Mesothelial cell of epicardium (in vitro differentiated cells): ENCODE data around the gene TMEM223. TPM values are rescaled to one million over a fixed set of nuclear protein-coding genes. Genes with fewer than 3 reads are reported as not detected.

Experiments
- DNase-seq, 2 experiments: peaks; one replicate each; pipeline ENCODE4 v3.0.0; 2021; ENCODE audit warnings: low spot score in 2 of 2; ENCODE audit not compliant: unreplicated experiment in 2 of 2
- H3K27ac Mint-ChIP-seq: 2 replicates; pipeline ENCODE4 v1.8.0; 2021; ENCODE audit warnings: mixed read lengths
- H3K27me3 Mint-ChIP-seq: 2 replicates; pipeline ENCODE4 v1.8.0; 2021; ENCODE audit warnings: low read depth, mixed read lengths
- H3K36me3 Mint-ChIP-seq: 2 replicates; pipeline ENCODE4 v1.8.0; 2021; ENCODE audit warnings: mixed read lengths
- H3K4me1 Mint-ChIP-seq: 2 replicates; pipeline ENCODE4 v1.8.0; 2021; ENCODE audit warnings: mixed read lengths
- H3K4me3 Mint-ChIP-seq: 2 replicates; pipeline ENCODE4 v1.8.0; 2021; ENCODE audit warnings: mild to moderate bottlenecking, moderate library complexity, mixed read lengths
- H3K9me3 Mint-ChIP-seq: 2 replicates; pipeline ENCODE4 v1.8.0; 2021; ENCODE audit warnings: mixed read lengths
- CTCF ChIP-seq: fragments of 200-600 bp; sonication (generic); IDR thresholded peaks from one replicate; pipeline ENCODE4 v1.5.0; 2021; ENCODE audit warnings: antibody characterized with exemption; ENCODE audit not compliant: unreplicated experiment
- total RNA-seq: library from RNA; stranded (reverse); gene quantifications from 3 replicates; pipeline ENCODE4 v1.2.1, GENCODE V29; 2021

Gene TMEM223
- total RNA-seq, 1 donor from 2014 or later = 17.4 TPM

GRCh38 chr11:62811659-62812058, 19.9 kb upstream of the TMEM223 start:
- peaks cover 6% of the 10 kb centered on the region for H3K4me1 Mint-ChIP-seq
- no peak for TF ChIP-seq CTCF
- H3K36me3 Mint-ChIP-seq = peaks cover 14% of the 10 kb centered on the region
- no peaks in the 10 kb centered on the region for H3K27me3 Mint-ChIP-seq
- no peak overlapping the region for H3K27ac Mint-ChIP-seq
- no peak for DNase-seq
- H3K9me3 Mint-ChIP-seq = no peaks in the 10 kb centered on the region
- H3K4me3 Mint-ChIP-seq = no peak overlapping the region

GRCh38 chr11:62810748-62811147, 18.9 kb upstream of the TMEM223 start:
- H3K27me3 Mint-ChIP-seq = no peaks in the 10 kb centered on the region
- no peak overlapping the region for H3K4me3 Mint-ChIP-seq
- H3K27ac Mint-ChIP-seq = no peak overlapping the region
- H3K9me3 Mint-ChIP-seq = no peaks in the 10 kb centered on the region
- DNase-seq = no peak
- no peak for TF ChIP-seq CTCF
- H3K36me3 Mint-ChIP-seq = peaks cover 14% of the 10 kb centered on the region
- H3K4me1 Mint-ChIP-seq = peaks cover 13% of the 10 kb centered on the region

DNA sequence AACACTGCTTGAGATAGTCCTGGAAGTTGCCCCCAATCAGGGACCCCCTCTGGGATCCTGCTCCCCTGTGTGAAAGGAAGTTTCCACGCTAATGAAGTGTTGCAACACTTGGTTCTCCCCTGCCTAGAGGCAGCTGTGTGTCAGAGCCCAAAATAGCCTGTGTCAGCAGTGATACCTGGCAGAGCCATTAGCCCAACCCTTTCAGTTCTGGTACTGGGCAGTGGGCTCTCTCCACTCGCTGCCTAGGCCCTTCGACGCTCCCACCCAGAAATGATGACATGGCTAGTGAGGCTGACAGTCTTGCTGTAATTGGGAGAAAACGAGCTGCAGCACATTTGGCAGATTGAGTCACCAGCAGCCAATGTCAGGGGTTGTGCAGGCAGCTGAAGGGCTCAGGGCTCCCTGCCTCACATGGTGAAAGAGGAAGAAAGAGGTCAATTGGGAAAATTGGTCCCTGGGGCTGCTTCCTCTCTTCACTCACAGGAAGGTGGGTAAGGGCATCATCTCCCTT, 14.9 kb upstream of the TMEM223 start:
- H3K27ac Mint-ChIP-seq = peak overlapping the region; percentile 87
- peaks cover 26% of the 10 kb centered on the region for H3K4me1 Mint-ChIP-seq
- no peaks in the 10 kb centered on the region for H3K9me3 Mint-ChIP-seq
- peaks cover 7% of the 10 kb centered on the region for H3K36me3 Mint-ChIP-seq
- TF ChIP-seq CTCF = no peak
- peak overlapping the region; percentile 99 for H3K4me3 Mint-ChIP-seq
- H3K27me3 Mint-ChIP-seq = no peaks in the 10 kb centered on the region
- no peak for DNase-seq

DNA sequence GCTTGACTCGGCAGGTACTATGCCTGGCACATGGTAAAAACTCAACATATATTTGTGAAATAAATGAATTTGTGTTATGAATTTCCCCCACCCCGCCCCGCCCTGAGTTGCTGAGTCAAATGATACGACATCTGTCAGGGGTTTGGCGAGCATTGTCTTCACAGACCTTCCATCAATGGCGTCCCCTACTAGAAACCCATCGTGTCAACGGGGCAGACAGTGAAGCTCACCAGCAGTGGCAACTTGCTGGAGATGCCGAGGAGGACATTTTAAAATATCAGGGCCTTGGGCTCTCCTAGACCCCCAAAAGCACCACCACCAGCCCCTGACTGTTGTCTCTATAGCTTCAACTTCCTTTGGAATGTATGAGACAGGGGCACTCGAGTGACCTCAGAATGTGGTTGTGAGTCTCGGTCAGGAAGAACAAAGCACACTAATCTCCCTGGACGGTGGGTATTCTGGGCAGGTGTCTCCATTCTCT, 14.2 kb upstream of the TMEM223 start:
- H3K9me3 Mint-ChIP-seq = no peaks in the 10 kb centered on the region
- H3K27ac Mint-ChIP-seq = peak overlapping the region; percentile 100
- DNase-seq = no peak
- no peaks in the 10 kb centered on the region for H3K27me3 Mint-ChIP-seq
- peaks cover 23% of the 10 kb centered on the region for H3K4me1 Mint-ChIP-seq
- peaks cover 13% of the 10 kb centered on the region for H3K36me3 Mint-ChIP-seq
- peak overlapping the region; percentile 99 for H3K4me3 Mint-ChIP-seq
- TF ChIP-seq CTCF = no peak

GRCh38 chr11:62805076-62805892, 13.5 kb upstream of the TMEM223 start, which contains the start of gene NXF1:
TSS of gene NXF1 (minus strand) at chr11:62805440. CDS start at chr11:62805356, 84 bp downstream.
- Mint-ChIP-seq H3K27ac (peak within 1 kb of the TSS; percentile 100), H3K9me3 (no peaks in the 10 kb centered on the region), H3K4me3 (peak within 1 kb of the TSS; percentile 99), H3K36me3 (peaks cover 16% of the 10 kb centered on the region), H3K27me3 (no peaks in the 10 kb centered on the region), H3K4me1 (peaks cover 20% of the 10 kb centered on the region)
- DNase-seq = peak; percentile 97 to 98
- peak; percentile 22 for TF ChIP-seq CTCF
